Prostate gland (tissue), 2 donors: ENCODE data around the gene DIPK1A.

Source experiments
- CTCF ChIP-seq, 4 experiments: fragments of 200-600 bp in 2 of 4; fragments of 450-650 bp in 2 of 4; sonication (generic) in 2 of 4; IDR thresholded peaks; 1 replicate in 3 of 4; 2 replicates in 1 of 4; pipeline ENCODE4 v1.5.1; 2016 to 2019; ENCODE audit warnings: antibody characterized with exemption in 4 of 4, mild to moderate bottlenecking in 2 of 4, moderate library complexity in 2 of 4
- POLR2A ChIP-seq: fragments of 450-650 bp; IDR thresholded peaks from one replicate; pipeline ENCODE4 v1.6.1; 2016; ENCODE audit warnings: antibody characterized with exemption, mild to moderate bottlenecking

- TF ChIP-seq POLR2A: no peak
- no peak for TF ChIP-seq CTCF (IDR thresholded peaks at IDR 0.05)
Observed at GRCh38 chr1:92881391-92881790, 79.9 kb downstream of the DIPK1A start.
